ENCODE measurements around the gene KIF15. TPM values are rescaled to one million over a fixed set of nuclear protein-coding genes. Genes with fewer than 3 reads are reported as not detected.

Gene KIF15
- total RNA-seq, 2 experiments from 2014 or later = 41.0 to 45.1 TPM

GRCh38 chr3:44890258-44890657, 128.7 kb downstream of the KIF15 start:
- ChIA-PET POLR2A (no interaction called here), CTCF (no interaction called here)
- H3K36me3 Mint-ChIP-seq = no peaks in the 10 kb centered on the region
- intact Hi-C loops (cut with micrococcal nuclease) = no loop called here
- H3K27ac Mint-ChIP-seq = no peak overlapping the region
- no peak for DNase-seq
- no peaks in the 10 kb centered on the region for H3K4me1 Mint-ChIP-seq (ENCODE audit: low read depth)
- H3K9me3 Mint-ChIP-seq = no peaks in the 10 kb centered on the region
- peaks cover 5% of the 10 kb centered on the region for H3K27me3 Mint-ChIP-seq
- H3K4me3 Mint-ChIP-seq = no peak overlapping the region

- DNase-seq = no peak
- peaks cover 5% of the 10 kb centered on the region for H3K27me3 Mint-ChIP-seq
- H3K27ac Mint-ChIP-seq = no peak overlapping the region
- no peak overlapping the region for H3K4me3 Mint-ChIP-seq
- intact Hi-C loops (cut with micrococcal nuclease) = no loop called here
- ChIA-PET POLR2A (no interaction called here), CTCF (interaction anchor here (0.6 kb wide), 1 partner anchor 520 kb away, joined by 5 read pairs; no protein-coding TSS in a partner anchor)
- H3K4me1 Mint-ChIP-seq (ENCODE audit: low read depth) = no peaks in the 10 kb centered on the region
- H3K9me3 Mint-ChIP-seq = no peaks in the 10 kb centered on the region
- no peaks in the 10 kb centered on the region for H3K36me3 Mint-ChIP-seq
Observed at GRCh38 chr3:44890852-44891251, 129.3 kb downstream of the KIF15 start.

GRCh38 chr3:44892689-44893088, 131.1 kb downstream of the KIF15 start:
- ChIA-PET POLR2A (no interaction called here), CTCF (no interaction called here)
- no peak overlapping the region for H3K27ac Mint-ChIP-seq
- intact Hi-C loops (cut with micrococcal nuclease) = no loop called here
- H3K27me3 Mint-ChIP-seq = no peaks in the 10 kb centered on the region
- no peaks in the 10 kb centered on the region for H3K9me3 Mint-ChIP-seq
- H3K4me3 Mint-ChIP-seq = no peak overlapping the region
- DNase-seq = no peak
- no peaks in the 10 kb centered on the region for H3K36me3 Mint-ChIP-seq
- no peaks in the 10 kb centered on the region for H3K4me1 Mint-ChIP-seq (ENCODE audit: low read depth)

- ChIA-PET POLR2A (no interaction called here), CTCF (no interaction called here)
- H3K9me3 Mint-ChIP-seq = no peaks in the 10 kb centered on the region
- intact Hi-C loops (cut with micrococcal nuclease) = no loop called here
- no peak overlapping the region for H3K27ac Mint-ChIP-seq
- no peak overlapping the region for H3K4me3 Mint-ChIP-seq
- no peaks in the 10 kb centered on the region for H3K27me3 Mint-ChIP-seq
- no peak for DNase-seq
- H3K4me1 Mint-ChIP-seq (ENCODE audit: low read depth) = no peaks in the 10 kb centered on the region
- no peaks in the 10 kb centered on the region for H3K36me3 Mint-ChIP-seq
Observed at GRCh38 chr3:44893097-44893496, 131.5 kb downstream of the KIF15 start.

GRCh38 chr3:44894485-44894884, 132.9 kb downstream of the KIF15 start:
- no peaks in the 10 kb centered on the region for H3K9me3 Mint-ChIP-seq
- H3K27me3 Mint-ChIP-seq = peaks cover under 1% of the 10 kb centered on the region
- ChIA-PET CTCF (interaction anchor here (1.2 kb wide), 1 partner anchor 20 kb away, joined by 3 read pairs; no protein-coding TSS in a partner anchor), POLR2A (no interaction called here)
- no peak overlapping the region for H3K4me3 Mint-ChIP-seq
- H3K36me3 Mint-ChIP-seq = no peaks in the 10 kb centered on the region
- no peak overlapping the region for H3K27ac Mint-ChIP-seq
- no peak for DNase-seq
- intact Hi-C loops (cut with micrococcal nuclease) = no loop called here
- no peaks in the 10 kb centered on the region for H3K4me1 Mint-ChIP-seq (ENCODE audit: low read depth)

- no peak for DNase-seq
- ChIA-PET CTCF (no interaction called here), POLR2A (no interaction called here)
- Mint-ChIP-seq H3K4me3 (no peak overlapping the region), H3K27me3 (peaks cover 3% of the 10 kb centered on the region), H3K4me1 (ENCODE audit: low read depth) (no peaks in the 10 kb centered on the region), H3K9me3 (no peaks in the 10 kb centered on the region), H3K27ac (no peak overlapping the region), H3K36me3 (no peaks in the 10 kb centered on the region)
- intact Hi-C loops (cut with micrococcal nuclease) = no loop called here
Observed at GRCh38 chr3:44896440-44896839, 134.8 kb downstream of the KIF15 start.

- no peak for DNase-seq
- H3K27ac Mint-ChIP-seq = no peak overlapping the region
- H3K4me3 Mint-ChIP-seq = no peak overlapping the region
- H3K9me3 Mint-ChIP-seq = no peaks in the 10 kb centered on the region
- H3K4me1 Mint-ChIP-seq (ENCODE audit: low read depth) = no peaks in the 10 kb centered on the region
- intact Hi-C loops (cut with micrococcal nuclease) = no loop called here
- ChIA-PET CTCF (no interaction called here), POLR2A (no interaction called here)
- H3K36me3 Mint-ChIP-seq = no peaks in the 10 kb centered on the region
- peaks cover 11% of the 10 kb centered on the region for H3K27me3 Mint-ChIP-seq
Observed at GRCh38 chr3:44899683-44900367, 138.2 kb downstream of the KIF15 start.

- Mint-ChIP-seq H3K9me3 (no peaks in the 10 kb centered on the region), H3K27me3 (peaks cover 17% of the 10 kb centered on the region), H3K4me1 (ENCODE audit: low read depth) (no peaks in the 10 kb centered on the region), H3K36me3 (no peaks in the 10 kb centered on the region), H3K27ac (no peak overlapping the region), H3K4me3 (no peak overlapping the region)
- ChIA-PET CTCF (interaction anchor here (1.1 kb wide), 1 partner anchor 10 kb away, joined by 3 read pairs; no protein-coding TSS in a partner anchor), POLR2A (no interaction called here)
- intact Hi-C loops (cut with micrococcal nuclease) = no loop called here
- DNase-seq = no peak
Observed at GRCh38 chr3:44902628-44903027, 141.0 kb downstream of the KIF15 start.

Other genes starting within 250 kb of the KIF15 start
- gene ZKSCAN7, start 206.6 kb upstream of the KIF15 start, total RNA-seq = 1 to 10 TPM; 1.3 to 1.7 TPM
- under 1 TPM; 0.07 to 0.10 TPM for gene ZNF660, start 176.8 kb upstream of the KIF15 start, total RNA-seq
- 1 to 10 TPM; 9.1 to 9.9 TPM for gene ZNF197, start 136.8 kb upstream of the KIF15 start, total RNA-seq
- gene ZNF35, start 113.1 kb upstream of the KIF15 start, total RNA-seq = 1 to 10 TPM; 3.2 TPM
- under 1 TPM; 0.69 to 0.77 TPM for gene ZNF502, start 49.1 kb upstream of the KIF15 start, total RNA-seq
- 1 to 10 TPM; 1.5 to 2.6 TPM for gene ZNF501, start 32.2 kb upstream of the KIF15 start, total RNA-seq
- 10 to 100 TPM; 32.5 to 38.6 TPM for gene KIAA1143, start 175 bp upstream of the KIF15 start, total RNA-seq
- 10 to 100 TPM; 13.0 to 13.5 TPM for gene TMEM42, start 100.1 kb downstream of the KIF15 start, total RNA-seq
- not detected for gene TGM4, start 112.8 kb downstream of the KIF15 start, total RNA-seq
- 10 to 100 TPM; 26.9 to 34.8 TPM for gene ZDHHC3, start 214.4 kb downstream of the KIF15 start, total RNA-seq
- gene EXOSC7, start 214.4 kb downstream of the KIF15 start, total RNA-seq = 10 to 100 TPM; 55.7 to 62.2 TPM

All from activated CD4-positive, alpha-beta memory T cell treated with anti-CD3 and anti-CD28 coated beads for 36 hours (primary cell).